ENCODE data around the gene HDGFL3.

The HDGFL3 gene

GRCh38 chr15:83082730-83083386 lies 124.8 kb downstream of the HDGFL3 start:
- no peak for DNase-seq
- in situ Hi-C loops (cut with MboI; ENCODE audit: low pct_unique_long_range_greater_than_20kb, low sequenced_read_pairs) = no loop called here

DNA sequence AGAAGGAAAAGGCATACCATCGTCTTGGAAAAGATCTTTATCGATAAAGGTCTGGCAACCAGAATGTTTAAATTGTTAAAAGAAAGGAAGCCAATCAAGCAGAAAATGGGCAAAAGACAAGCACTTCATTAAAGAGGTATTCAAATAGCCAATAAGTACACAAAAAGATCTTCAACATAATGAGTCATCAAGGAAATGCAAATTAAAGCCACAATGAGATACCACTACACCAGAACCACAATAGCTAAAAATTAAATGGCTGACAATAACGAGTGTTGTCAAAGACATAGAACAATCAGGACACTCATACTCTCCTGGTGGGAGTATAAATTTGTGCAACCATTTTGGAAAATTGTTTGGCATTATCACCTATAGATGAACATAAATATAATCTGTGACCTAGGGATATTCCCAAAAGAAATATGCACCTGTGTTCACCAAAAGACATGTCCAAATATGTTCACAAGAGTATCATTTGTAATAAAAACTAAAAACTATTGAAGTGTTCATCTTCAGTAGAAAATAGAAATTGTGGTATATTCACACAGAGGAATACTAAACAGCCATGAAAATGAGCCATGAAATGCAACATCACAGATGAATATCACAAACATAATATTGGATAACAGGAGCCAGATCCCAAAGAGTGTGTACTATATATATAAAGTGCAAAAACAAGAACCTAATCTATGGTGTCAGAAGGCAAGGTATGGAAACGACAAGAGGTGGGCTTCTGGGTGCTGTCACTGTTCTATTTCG lies 126.2 kb downstream of the HDGFL3 start:
- no peak for DNase-seq
- in situ Hi-C loops (cut with MboI; ENCODE audit: low pct_unique_long_range_greater_than_20kb, low sequenced_read_pairs) = no loop called here

GRCh38 chr15:83078712-83079111 lies 128.9 kb downstream of the HDGFL3 start:
- in situ Hi-C loops (cut with MboI; ENCODE audit: low pct_unique_long_range_greater_than_20kb, low sequenced_read_pairs) = no loop called here
- no peak for DNase-seq
